Endothelial cell of umbilical vein (primary cell): ENCODE data around the gene ATPAF1. TPM values are rescaled to one million over a fixed set of nuclear protein-coding genes. Genes with fewer than 3 reads are reported as not detected.

Experiments used
- BruUV-seq: library from RNA; stranded (reverse); fragments of 400-500 nt; replicated peaks from 2 replicates; lab custom pipeline; 2021; lab: Mats Ljungman, UMichigan
- CTCF ChIA-PET: fragments of 300-600, 350-600 bp; sonication (Branson Sonifier 250); formaldehyde crosslinking; loops from one replicate; lab custom pipeline; 2021; ENCODE audit warnings: antibody characterized with exemption, inconsistent platforms; lab: Charles Lee
- POLR2A ChIA-PET: fragments of 300-600, 350-600 bp; sonication (Branson Sonifier 250); formaldehyde crosslinking; loops from one replicate; lab custom pipeline; 2021; ENCODE audit warnings: antibody characterized with exemption, inconsistent platforms; lab: Charles Lee
- DNase-seq: peaks from one replicate; pipeline ENCODE4 v3.0.0-alpha.2; 2011; ENCODE audit warnings: low read depth, low spot score
- FAIRE-seq: peaks from 2 replicates; lab custom pipeline; 2011; peaks lifted over from hg19 to GRCh38; lab: Jason Lieb, UNC
- H2AFZ ChIP-seq: 2 replicates; pipeline ENCODE4 v1.6.0; 2012; ENCODE audit warnings: low read depth, low read length, control low read depth, inconsistent platforms
- H3K27ac ChIP-seq: 2 replicates; pipeline ENCODE4 v1.5.1; 2011; ENCODE audit warnings: low read depth, mild to moderate bottlenecking, control low read depth, low read length, moderate library complexity; ENCODE audit not compliant: insufficient read depth
- H3K27me3 ChIP-seq, 2 experiments: 2 replicates each; pipeline versions ENCODE4 v1.6.0 to v1.6.1; 2011; ENCODE audit warnings: low read length in 2 of 2, mixed read lengths in 1 of 2; ENCODE audit not compliant: control insufficient read depth in 2 of 2, insufficient read depth in 2 of 2
- H3K36me3 ChIP-seq, 2 experiments: 2 replicates in 1 of 2; 3 replicates in 1 of 2; pipeline ENCODE4 v1.5.1; 2011; ENCODE audit warnings: low read length in 2 of 2, mild to moderate bottlenecking in 1 of 2, moderate library complexity in 1 of 2; ENCODE audit not compliant: control insufficient read depth in 2 of 2, insufficient read depth in 2 of 2; ENCODE audit errors: extremely low read depth in 1 of 2
- H3K4me1 ChIP-seq: 3 replicates; pipeline ENCODE4 v1.5.1; 2011; ENCODE audit warnings: mild to moderate bottlenecking, low read length; ENCODE audit not compliant: control insufficient read depth, insufficient read depth; ENCODE audit errors: extremely low read depth
- H3K4me2 ChIP-seq: 2 replicates; pipeline ENCODE4 v1.6.1; 2011; ENCODE audit warnings: low read length, control low read depth, mixed read lengths; ENCODE audit not compliant: insufficient read depth
- H3K4me3 ChIP-seq, 3 experiments: fragments of 200-600 bp in 1 of 3; sonication (generic), shearing (Covaris generic) in 1 of 3; replicated peaks in 1 of 3; 2 replicates each; pipeline ENCODE4 v1.5.1; 2011 to 2016; ENCODE audit warnings: control low read depth in 3 of 3, low read length in 3 of 3, mild to moderate bottlenecking in 2 of 3, inconsistent platforms in 1 of 3, low read depth in 1 of 3, moderate library complexity in 1 of 3; ENCODE audit not compliant: insufficient read depth in 1 of 3
- H3K79me2 ChIP-seq: 2 replicates; pipeline ENCODE4 v1.6.0; 2012; ENCODE audit warnings: low read length, inconsistent platforms; ENCODE audit not compliant: control insufficient read depth, insufficient read depth
- H3K9ac ChIP-seq: replicated peaks from 2 replicates; pipeline ENCODE3; 2011; ENCODE audit warnings: low read length, control low read depth; ENCODE audit not compliant: insufficient read depth; ENCODE audit errors: extremely low read depth
- H3K9me1 ChIP-seq: replicated peaks from 3 replicates; pipeline ENCODE4 v1.6.0; 2011; ENCODE audit warnings: mild to moderate bottlenecking, low read length; ENCODE audit not compliant: control insufficient read depth, insufficient read depth; ENCODE audit errors: extremely low read depth
- H3K9me3 ChIP-seq: replicated peaks from 2 replicates; pipeline ENCODE4 v1.5.1; 2012; ENCODE audit warnings: low read length, inconsistent platforms; ENCODE audit not compliant: control insufficient read depth, insufficient read depth
- H4K20me1 ChIP-seq: replicated peaks from 2 replicates; pipeline ENCODE3; 2011; ENCODE audit warnings: mild to moderate bottlenecking, low read length; ENCODE audit not compliant: control insufficient read depth, insufficient read depth; ENCODE audit errors: extremely low read depth
- CTCF ChIP-seq, 2 donors: IDR thresholded peaks; 1 replicate in 1 of 2; 2 replicates in 1 of 2; pipeline ENCODE4 v1.5.1; 2011; ENCODE audit warnings: low read length in 2 of 2, mild to moderate bottlenecking in 2 of 2, moderate library complexity in 2 of 2, control low read depth in 1 of 2, inconsistent platforms in 1 of 2, low read depth in 1 of 2; ENCODE audit not compliant: insufficient read depth in 1 of 2; ENCODE audit errors: extremely low read depth in 1 of 2
- EZH2 ChIP-seq: IDR thresholded peaks from 2 replicates; pipeline ENCODE4 v1.6.1; 2012; ENCODE audit warnings: borderline replicate concordance, low read depth, mild to moderate bottlenecking, moderate library complexity, low read length, inconsistent platforms; ENCODE audit not compliant: severe bottlenecking
- FOS ChIP-seq: IDR thresholded peaks from 2 replicates; pipeline ENCODE4 v1.6.1; 2011; ENCODE audit warnings: mild to moderate bottlenecking, low read length, moderate library complexity, borderline replicate concordance; ENCODE audit not compliant: insufficient read depth
- GATA2 ChIP-seq: IDR thresholded peaks from 2 replicates; pipeline ENCODE4 v1.7.0; 2011; ENCODE audit warnings: low read depth, mild to moderate bottlenecking, moderate library complexity, mixed read lengths, low read length; ENCODE audit not compliant: insufficient read length, insufficient read depth
- JUN ChIP-seq: IDR thresholded peaks from 2 replicates; pipeline ENCODE4 v1.6.1; 2011; ENCODE audit warnings: borderline replicate concordance, low read depth; ENCODE audit not compliant: insufficient read length, insufficient read depth
- MAX ChIP-seq: IDR thresholded peaks from 2 replicates; pipeline ENCODE4 v1.6.1; 2011; ENCODE audit not compliant: insufficient read depth, insufficient read length
- MYC ChIP-seq: IDR thresholded peaks from one replicate; pipeline ENCODE4 v1.6.1; 2011; ENCODE audit warnings: mild to moderate bottlenecking, low read depth, low read length
- POLR2A ChIP-seq: IDR thresholded peaks from 2 replicates; pipeline ENCODE4 v1.6.1; 2012; ENCODE audit warnings: low read depth, mild to moderate bottlenecking, control low read depth, low read length
- POLR2AphosphoS5 ChIP-seq: IDR thresholded peaks from 2 replicates; pipeline ENCODE4 v1.6.1; 2012; ENCODE audit warnings: low read depth, mild to moderate bottlenecking, control low read depth, low read length, moderate library complexity; ENCODE audit not compliant: insufficient read depth
- dilution Hi-C: fragments of 300-500 bp; cut with MboI; formaldehyde crosslinking; loops from one replicate; pipeline ENCODE4 v1.15.0; 2019; ENCODE audit warnings: low sequenced_read_pairs; ENCODE audit not compliant: extremely low pct_ligation_motif_present
- intact Hi-C: fragments of 100-400 bp; cut with micrococcal nuclease; formaldehyde crosslinking; loops from one replicate; pipeline ENCODE4 v1.10.0; 2022
- polyA plus RNA-seq, 4 experiments: library from polyadenylated mRNA; depleted of rRNA in 3 of 4; stranded (reverse) in 3 of 4; unstranded in 1 of 4; fragments of >200 nt; gene quantifications; 2 replicates each; pipeline versions ENCODE4 v1.2.1 to v1.2.3, GENCODE V29; 2011 to 2012; ENCODE audit warnings: missing spikeins in 1 of 4
- total RNA-seq: library from RNA; stranded (reverse); gene quantifications from 2 replicates; pipeline ENCODE4 v1.2.3, GENCODE V29; 2021

ATPAF1 gene
- total and polyA plus RNA-seq, 2 donors (not counting 3 experiments of a cell fraction or from before 2014, with no cell fraction given) = 28.3 to 29.6 TPM

GRCh38 chr1:46659307-46659870, 8.8 kb downstream of the ATPAF1 start:
- FAIRE-seq (no peak), DNase-seq (no peak)
- Histone ChIP-seq H3K9me1 (no peaks in the 10 kb centered on the region), H3K9ac (no peak overlapping the region), H3K27me3 (no peaks in the 10 kb centered on the region), H3K4me3 (no peak overlapping the region), H3K79me2 (no peaks in the 10 kb centered on the region), H3K27ac (no peak overlapping the region), H3K36me3 (peaks cover 3 to 5% of the 10 kb centered on the region in 2 experiments), H2AFZ (no peak overlapping the region), H3K4me2 (no peak overlapping the region), H3K9me3 (no peaks in the 10 kb centered on the region), H3K4me1 (no peaks in the 10 kb centered on the region), H4K20me1 (no peaks in the 10 kb centered on the region)
- ChIA-PET POLR2A (no interaction called here), CTCF (no interaction called here)
- intact Hi-C loops = no loop called here
- BruUV-seq = no TSS peak
- dilution Hi-C loops = no loop called here
- TF ChIP-seq POLR2AphosphoS5 (no peak), GATA2 (no peak), JUN (no peak), MAX (no peak), FOS (no peak), MYC (no peak), EZH2 (no peak), CTCF (IDR thresholded peaks at IDR 0.05; ENCODE audit: extremely low read depth in 1 of 2, insufficient read depth in 1 of 2, low read depth in 1 of 2, low read length in 2 of 2) (no peak), POLR2A (no peak)
